ENCODE measurements around the gene WNT11.
"Not testable (repeated sequence)": the region's sequence is repeated elsewhere in the genome, so short reads cannot be mapped to it uniquely, and the experiment has no call there.

Gene WNT11

DNA sequence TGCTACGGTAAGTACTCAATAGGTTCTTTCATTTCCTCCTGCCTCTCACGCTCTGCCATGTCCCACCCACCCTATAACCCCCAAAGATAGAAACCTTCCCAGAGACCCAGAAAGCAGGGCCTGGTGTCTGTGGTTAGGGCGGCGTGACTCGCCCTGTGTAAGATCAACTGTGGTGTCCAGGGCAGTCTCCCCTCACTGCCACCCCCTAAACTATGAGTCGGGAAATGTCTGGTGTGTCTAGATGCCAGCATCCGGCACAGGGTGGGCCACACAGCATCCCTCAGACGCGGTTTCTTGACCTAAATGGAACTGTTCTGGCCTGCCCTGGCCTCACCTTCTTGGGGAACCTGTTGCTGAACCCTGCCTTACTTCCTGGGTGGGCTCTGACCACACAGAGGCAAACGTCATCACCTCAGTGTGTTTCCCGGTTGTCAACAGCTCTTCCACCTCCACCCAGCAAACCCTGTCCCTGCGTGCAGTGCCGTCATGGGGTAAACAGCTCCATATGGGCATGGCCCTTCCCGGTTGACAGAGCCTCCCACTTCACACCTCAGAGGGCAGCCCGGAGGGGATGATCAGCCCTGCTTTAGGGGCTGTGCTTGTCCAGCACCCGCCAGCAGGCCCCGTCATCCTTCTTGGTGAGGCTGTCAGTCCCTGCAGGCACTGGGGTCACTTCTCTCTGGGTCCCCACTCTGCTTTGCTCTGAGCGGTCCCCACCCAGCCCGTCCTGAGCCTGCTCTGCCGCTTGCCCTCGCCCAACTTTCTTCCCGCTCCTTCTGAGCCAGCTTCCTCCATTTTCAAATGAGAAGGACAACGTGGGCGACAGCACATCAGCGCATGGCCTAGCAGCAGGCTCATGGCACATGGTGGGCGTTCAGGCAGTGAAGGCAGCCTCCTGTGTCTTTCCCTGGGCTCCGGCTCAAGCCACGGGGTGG is 6.0 kb downstream of the WNT11 start:
- no peak for DNase-seq

DNA sequence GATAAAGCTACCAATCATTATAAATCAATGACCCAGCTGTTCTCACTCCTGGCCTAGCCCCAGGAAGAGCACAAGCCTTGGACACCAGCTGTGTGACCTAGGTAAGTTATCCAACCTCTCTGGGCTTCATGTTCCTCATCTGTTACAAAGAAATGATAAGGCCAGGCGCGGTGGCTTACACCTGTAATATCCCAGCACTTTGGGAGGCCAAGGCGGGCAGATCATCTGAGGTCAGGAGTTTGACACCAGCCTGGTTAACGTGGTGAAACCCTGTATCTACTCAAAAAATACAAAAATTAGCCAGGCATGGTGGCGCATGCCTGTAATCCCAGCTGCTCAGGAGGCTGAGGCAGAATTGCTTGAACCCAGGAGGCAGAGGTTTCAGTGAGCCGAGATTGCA is 7.6 kb downstream of the WNT11 start:
- not testable (repeated sequence) for DNase-seq

DNA sequence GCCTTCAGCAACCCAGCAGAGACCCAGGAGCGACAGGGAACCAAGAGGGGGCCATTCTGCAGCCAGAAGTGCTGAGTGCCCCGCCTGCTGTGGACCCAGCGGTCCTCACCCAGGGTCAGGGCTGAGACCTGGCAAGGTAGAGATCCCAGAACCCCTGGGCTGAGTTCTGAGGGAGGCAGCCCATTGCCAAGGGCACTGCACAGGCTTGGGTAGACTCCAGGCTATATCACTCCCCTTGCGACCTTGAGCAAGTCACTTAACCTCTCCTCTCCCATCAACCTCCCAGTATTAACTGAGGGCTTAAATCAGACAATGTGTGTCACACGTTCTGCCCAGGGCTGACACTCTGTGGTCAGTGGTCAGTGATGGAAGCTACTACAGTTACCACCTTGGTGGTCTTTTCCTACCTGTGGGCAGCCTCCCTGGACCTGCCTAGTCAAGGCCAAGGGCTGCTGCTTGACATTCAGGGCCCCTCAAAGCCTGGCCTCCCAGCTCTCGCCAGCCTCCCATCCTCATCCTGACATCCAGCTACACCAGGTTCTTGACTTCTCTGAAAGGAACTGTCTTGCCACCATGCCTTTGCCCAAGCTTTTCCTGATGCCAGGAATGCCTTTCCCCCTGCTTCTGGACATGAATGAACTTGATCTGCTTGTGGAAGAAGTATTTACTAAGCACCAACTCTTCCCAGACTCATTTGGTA is 8.2 kb downstream of the WNT11 start:
- DNase-seq = no peak

DNA sequence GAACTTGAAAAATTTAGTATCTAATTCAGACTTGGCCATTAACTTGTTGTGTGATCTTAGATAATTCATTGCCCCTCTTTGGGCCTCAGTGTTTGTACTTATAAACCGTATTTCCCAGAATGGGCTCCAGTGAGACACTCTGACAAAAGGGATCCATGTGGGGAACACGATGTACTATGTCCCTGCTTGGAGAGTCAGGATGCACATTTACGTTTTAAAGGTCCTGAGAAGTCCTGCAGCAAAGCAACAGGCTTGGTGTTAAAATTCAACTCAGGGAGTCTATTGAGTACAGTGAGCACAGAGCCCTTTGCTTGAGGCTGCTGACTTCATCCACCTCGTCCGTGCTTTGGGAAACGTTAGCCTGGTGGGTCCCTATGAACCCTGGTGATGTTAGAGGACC is 9.0 kb downstream of the WNT11 start:
- no peak for DNase-seq

DNA sequence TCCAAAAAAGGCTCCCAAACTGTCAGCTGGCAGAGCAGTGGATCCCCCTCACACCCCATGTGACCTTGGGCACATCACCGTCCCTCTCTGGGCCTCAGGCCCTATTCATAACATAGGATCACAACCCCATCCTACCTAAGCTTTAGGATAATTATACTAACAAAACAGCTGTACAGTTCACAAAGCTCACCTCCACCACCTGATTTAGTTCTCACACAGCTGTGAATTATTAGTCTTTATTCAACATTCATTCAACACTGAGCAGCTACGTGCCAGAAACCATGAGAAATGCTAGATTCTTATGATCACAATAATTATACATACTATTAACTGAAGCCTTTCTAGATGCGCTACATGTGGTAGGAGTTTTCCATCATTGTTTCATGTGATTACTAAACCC is 9.5 kb downstream of the WNT11 start:
- DNase-seq = no peak

DNA sequence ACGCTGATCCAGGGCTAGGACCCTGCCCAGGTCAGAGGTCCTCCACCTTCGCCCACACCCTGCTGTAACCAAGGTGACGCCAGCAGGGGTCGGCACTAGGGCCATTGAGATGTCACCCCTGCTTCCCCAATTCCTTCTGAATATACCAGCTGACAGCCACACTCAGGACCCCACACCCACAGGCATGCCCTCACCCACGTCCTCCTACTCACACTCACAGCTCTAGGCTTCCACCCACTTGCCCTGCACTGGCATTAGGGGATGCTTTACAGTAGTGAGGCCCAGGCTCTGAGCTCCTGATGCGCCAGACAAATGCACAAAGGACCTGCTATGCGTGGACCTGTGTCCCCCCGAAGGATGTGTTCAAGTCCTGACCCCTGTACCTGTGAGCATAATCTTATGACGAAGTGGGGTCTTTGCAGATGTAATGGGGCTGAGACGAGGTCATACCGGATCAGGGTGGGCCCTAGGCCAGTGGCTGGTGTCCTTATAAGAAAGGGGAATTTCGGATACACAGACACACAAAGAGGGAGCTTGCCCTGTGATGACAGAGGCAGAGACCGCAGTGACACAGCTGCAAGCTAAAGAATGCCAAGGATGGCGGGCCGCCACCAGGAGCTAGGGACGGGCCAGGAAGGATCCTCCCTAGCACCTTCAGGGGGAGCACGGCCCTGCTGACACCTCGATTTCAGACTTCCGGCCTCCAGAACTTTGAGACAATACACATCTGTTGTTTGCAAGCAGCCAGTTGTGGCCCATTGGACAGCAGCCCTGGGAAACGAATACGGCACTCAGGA is 11.2 kb downstream of the WNT11 start:
- no peak for DNase-seq

DNA sequence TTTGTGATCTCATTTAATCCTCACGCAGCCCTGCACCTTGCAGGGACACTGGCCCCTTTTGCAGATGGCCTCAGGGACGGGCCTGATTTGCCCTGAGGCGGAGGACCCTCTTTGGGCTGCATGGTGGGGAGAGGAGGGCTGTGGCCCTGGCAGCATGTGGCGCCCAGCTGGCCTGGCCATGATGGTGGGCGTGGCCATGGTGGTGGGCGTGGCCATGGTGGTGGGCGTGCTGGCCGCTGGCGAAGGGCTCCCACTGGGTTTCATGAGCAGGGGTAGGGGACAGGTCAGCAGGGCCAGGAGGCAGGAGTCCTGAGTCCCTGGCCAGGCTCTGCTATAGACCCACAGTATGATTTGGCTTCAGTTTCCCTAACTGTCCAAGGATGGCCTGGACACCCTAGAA is 13.1 kb downstream of the WNT11 start:
- no peak for DNase-seq

DNA sequence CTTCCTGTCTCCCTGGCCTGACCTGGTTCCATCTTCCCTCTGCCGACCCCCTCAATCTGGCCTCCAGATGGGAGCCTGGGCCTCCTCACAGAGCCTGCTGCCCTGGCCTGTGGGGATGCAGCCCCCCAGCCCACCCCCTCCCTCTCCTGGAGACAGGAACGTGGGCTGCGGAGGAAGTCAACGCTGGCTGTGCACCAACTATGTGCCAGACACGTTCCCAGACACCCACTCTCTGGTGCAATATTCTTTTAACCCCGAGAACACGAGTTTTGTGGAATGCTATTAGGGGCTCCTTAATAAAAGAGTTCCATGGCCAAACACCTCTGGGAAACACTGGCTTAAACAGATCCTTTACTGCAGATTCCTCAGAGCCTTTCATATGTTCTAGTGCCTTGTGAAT is 15.9 kb downstream of the WNT11 start:
- DNase-seq = no peak

DNA sequence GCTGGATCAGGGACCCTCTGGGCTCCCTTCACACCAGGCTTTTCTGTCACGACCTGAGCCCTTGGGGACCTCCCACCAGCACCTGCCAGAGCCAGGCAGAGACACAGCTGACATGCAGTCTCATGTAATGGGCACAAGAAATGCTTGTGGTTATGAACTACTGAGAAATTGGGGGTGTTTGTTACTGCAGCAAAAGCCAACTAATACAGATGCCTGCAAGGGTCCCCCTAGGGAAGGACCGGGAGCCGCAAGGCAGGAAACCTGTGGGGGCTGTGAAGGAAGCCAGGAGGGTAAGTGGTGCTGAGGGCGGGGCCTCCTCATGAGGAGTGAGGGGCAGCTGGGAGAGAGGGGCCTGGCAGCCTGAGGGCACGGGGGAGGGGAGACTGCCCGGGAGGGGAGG is 16.6 kb downstream of the WNT11 start:
- no peak for DNase-seq

DNA sequence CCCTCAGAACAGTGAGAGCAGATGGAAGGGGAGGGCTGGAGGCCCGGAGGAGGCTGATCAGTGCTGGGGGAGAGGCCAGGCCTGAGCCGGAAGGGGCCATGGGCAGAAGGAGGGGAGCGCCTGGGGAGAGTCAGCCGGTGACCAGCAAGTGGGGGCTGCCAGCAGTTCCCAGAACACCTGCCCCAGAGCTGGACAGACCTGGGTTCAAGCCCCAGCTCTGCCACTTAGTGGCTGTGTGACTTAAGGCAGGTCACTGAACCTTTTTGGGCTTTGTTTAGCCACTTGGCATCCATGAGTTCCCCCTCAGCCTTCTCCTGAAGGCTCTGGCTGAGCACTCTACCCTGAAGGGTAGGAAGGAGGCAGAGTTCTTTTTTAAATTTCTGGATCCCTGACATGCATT is 17.4 kb downstream of the WNT11 start:
- no peak for DNase-seq

DNA sequence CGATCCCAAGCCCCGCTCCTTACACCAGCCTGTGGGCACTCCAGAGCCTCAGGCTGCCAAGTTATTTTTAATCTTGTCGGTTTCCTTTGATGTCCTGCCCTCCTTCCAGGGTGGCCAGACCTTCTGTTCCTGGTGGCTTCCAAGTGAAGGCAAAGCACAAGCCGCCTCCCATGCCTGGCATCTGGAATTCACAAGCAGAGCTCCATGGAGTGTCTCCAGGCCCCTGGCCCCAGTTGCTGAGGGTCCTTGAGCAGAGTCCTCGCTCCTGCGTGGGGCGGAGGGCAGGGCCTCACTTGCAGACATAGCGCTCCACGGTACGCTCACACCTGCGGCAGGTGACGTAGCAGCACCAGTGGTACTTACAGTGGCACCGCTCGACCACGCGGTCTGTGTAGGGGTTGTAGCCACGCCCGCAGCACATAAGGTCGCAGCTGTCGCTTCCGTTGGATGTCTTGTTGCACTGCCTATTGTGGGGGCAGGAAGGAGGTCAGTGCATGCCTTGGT is 19.5 kb downstream of the WNT11 start:
- no peak for DNase-seq

DNA sequence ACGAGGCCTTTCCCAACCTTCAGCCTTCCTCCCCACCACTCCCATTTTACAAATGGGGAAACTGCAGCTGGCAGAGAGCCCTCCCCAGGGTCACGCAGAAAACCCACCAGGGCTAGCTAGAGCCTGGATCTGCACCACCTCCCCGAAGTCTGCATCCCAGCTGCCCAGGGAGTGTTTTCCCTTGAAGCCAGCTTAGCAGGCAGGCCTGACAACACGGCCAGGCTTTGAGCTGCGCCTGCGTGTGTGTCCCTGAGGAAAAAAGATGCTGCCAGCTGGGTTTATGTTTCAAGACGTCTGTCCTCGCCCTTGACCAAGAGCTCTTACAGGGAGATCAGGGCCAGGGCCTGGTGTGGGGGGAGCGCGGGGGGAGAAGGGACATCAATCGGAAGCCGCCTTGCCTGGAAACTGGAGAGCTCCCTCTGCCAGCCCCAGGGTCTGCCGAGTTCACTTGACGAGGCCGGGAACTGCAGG is 20.3 kb downstream of the WNT11 start:
- no peak for DNase-seq

DNA sequence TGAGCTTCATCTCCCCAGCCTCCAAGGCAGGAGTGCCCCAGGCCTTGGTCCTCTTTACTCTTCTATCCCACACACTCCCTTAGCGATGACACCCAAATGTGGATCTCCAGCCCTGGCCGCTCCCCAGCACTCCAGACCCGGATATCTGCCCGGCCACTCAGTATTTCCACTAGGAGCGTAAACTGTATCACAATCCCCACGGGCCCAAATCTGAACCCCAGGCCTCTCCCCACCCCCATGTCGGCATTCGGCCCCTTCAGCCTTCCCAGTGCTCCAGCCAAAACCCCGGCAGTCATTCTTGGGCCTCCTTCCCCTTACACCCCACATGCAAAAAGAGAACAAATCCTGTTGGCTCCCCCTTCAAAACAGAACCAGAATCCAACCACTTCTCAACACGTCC is 20.8 kb downstream of the WNT11 start:
- no peak for DNase-seq

DNA sequence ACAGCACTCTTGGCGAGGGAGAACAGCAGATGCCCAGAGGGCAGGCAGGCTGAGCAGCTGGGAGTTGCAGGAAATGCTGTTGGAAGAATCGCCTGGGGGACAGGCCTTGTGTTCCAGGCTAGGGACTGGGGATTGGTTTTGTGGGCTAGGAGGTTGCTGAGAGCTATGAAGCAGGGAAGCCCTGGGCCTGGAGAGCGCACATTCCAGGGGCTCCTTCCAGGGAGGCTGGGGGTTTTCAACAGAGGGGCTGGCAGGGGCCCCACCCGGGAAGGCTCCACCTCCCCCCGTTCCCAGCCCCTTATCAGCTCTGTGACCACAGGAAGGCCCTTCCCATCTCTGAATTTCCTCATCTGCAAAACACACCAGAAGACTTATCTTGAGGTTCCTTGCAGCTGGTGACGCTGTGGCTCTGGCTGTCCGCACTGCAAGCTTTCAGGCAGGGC is 21.7 kb downstream of the WNT11 start:
- no peak for DNase-seq

DNA sequence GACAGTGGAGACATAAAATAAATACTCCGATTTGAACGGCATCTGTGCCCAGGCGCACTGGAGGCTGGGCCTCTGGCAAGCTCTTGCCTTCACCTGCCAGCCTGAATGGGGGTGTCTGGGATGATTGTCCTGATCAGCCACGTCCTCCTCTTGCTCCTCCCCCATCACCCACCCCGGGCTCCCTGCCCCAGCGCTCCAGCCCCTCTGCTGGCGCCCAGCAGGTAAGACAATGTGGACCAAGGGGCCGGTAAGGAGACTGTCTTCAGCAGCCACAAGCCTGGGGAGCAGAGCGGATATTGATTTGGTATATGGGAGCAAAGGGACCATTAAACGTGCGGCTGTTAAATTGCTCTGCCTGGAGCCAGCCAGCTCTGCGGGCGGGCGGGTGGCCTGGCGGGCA is 24.9 kb downstream of the WNT11 start:
- no peak for DNase-seq

DNA sequence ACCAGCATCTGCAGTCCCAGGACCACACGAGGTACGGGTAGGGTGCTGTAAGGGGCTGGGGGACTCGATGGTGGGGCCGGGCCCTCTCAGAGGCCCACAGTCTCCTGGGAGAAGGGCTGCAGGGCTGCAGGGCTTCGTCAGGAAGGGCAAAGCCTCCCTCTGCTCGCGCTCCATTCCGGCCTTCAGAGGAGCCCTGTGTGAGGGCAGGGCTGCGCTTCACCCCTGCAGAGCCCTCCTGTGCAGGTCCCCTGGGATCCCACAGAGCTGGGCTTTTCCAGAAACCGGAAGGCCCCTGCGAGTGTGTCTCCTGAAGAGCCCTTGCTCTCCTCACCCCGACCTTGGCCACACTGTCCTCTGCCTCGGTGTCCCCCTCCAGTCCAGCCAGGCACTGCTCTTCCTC is 27.2 kb downstream of the WNT11 start:
- no peak for DNase-seq

DNA sequence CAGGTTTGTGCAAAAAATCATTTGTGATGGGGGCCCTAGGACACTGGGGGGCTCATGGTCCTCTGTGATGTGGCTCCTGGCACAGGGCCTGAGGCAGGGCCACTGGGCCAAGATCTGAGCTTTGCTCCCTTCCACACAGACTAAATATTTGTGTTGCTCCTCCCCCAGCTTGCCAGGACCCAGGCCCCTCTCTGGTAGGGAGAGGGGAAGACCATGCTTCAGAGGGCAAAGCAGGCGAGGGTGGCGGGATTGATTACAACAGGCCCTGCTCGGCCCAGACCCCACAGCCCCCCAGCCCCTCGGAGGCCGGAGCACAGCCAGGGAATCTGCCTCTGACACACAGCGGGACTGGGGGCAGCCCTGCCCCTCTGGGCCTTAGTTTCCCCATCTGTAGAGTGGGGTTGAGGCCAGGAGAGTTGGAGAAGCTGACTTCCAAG is 29.0 kb downstream of the WNT11 start:
- no peak for DNase-seq

DNA sequence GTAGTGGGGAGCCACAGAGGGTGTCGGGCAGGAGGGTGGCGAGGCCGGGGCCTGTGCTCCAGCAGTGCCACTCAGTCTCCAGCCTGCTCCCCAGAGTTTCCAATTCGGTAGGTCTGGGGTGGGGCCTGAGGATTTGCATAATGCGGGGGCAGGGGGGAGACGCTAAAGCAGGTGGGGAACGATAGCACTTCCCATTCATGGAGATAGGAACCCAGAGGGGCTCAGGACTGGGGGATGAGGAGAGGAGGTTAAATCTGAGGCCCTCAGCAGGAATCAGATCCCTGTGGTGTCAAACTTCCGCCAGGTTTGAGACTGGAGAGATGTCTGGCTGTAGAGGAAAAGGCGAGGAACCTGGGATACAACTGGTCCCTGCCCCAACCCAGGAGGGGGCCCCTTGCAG is 29.8 kb downstream of the WNT11 start:
- DNase-seq = no peak

DNA sequence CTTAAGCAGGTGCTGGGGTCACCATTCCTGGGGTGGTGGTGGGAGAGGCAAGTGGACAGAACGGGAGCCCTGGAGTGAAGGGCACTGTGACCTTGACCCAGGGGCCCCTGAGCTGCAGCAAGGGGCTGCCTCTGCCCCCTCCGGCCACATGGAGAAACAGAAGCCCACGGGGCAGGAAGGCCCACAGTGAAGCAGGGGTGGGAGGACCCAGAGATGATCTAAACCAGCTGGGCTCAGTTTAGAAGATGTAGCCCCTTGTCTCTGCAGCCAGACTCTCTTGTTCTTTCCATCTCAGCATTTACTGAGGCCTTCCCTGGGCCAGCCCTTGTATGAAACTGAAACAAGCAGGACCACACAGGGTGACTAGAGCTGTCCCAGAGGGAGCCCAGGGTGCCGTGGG is 30.5 kb downstream of the WNT11 start:
- no peak for DNase-seq

DNA sequence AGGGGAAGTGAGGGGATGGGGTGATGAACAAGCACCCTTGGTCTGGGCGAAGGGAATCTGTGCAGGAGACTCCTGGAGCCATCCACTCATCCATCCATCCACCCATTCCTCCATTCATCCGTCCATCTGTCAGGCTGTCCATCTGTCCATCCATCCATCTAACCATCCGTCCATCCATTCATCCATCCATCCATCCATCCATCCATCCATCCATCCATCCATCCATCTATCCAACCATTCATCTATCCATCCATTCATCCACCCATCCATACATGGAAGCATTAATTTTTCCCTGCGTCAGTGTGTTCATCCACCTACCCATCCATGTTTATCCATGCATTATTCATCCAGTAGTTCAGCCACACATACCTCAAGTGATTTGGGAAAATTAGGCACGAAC is 32.0 kb downstream of the WNT11 start:
- no peak for DNase-seq

DNA sequence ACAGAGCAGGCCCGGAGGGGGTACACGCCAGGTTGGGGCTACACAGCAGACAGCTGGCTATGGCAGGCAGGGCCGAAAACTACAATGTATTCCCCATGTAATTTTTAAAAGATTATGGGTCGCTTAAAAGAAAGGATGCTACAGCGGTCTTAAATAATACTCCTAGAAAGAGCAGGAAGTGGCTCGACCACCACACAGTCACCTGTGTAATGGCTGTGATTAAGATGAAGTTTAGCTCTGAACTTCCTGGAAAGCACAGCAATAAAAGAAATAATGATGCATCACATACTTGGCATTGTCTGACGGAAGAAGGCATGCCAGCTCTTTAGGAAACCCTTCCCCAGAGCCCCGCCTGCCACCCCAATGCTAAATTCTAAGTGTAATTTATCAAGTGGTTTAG is 32.6 kb downstream of the WNT11 start:
- DNase-seq = no peak

DNA sequence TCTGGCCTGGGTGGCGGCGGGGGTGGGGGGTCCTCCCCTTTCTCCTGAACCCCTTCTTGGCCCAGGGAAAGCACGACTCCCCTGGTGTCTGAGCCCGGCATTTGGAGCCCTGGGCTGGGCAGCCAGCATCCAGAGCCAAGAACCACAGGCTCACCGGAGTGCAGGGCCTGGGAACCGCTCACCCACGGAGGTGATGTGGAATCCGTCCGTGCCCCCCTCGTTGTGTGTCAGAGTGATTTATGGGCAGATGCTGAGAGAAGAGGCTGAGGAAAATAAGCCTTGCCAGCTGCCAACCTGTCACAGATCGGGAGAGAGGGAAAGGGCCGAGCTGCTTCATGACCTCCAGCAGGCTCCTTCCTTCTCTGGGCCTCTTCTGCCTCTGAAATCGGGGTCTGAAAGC is 33.7 kb downstream of the WNT11 start:
- DNase-seq = no peak

DNA sequence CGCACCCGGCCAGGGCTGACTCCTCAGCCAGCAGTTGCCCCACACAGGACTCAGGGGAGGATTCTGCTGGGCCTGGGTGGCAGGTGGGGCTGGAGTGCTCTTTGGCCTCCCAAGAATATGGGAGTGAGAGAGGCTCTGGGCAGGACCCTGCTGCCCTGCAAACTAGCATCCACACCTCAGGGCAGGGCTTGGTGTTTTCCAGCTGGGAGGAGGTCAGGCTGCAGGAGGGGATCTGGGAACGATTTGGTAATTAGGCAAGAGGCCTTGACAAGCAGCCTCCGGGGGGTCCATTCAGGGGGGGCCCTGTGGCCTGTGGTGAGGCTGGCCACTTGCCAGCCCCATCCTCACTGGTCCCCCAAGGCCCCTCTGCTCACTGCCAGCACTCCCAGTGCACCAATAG is 35.8 kb downstream of the WNT11 start:
- no peak for DNase-seq
